ENCODE results near the gene SLC44A5.
"Not testable (repeated sequence)": the region's sequence is repeated elsewhere in the genome, so short reads cannot be mapped to it uniquely, and the experiment has no call there.

Gene SLC44A5

DNA sequence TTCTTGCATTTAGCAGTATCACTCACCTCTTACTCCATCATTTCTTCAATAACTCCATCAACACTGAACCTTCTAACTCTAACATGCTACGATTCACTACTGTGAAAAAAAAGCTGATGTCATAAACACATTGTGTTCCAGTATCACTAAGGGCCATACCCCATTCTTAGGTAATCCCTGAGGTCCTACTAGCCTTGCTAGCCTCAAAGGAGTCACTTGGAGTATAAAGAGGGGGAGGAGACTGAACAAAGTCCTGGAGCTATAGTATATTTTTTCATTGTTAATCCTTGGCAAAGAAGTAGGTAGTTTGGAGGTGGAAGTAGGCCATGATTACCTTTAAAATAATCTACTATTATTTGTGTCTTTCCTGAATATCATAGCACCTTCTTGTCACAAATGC, at the start of gene SLC44A5:
SLC44A5 (minus strand) TSS at position 101 of the 400 bp plus-strand sequence. CDS start 69,667 bp downstream, outside the sequence.
- DNase-seq (ENCODE audit: low read depth in 3 of 3): no peak

DNA sequence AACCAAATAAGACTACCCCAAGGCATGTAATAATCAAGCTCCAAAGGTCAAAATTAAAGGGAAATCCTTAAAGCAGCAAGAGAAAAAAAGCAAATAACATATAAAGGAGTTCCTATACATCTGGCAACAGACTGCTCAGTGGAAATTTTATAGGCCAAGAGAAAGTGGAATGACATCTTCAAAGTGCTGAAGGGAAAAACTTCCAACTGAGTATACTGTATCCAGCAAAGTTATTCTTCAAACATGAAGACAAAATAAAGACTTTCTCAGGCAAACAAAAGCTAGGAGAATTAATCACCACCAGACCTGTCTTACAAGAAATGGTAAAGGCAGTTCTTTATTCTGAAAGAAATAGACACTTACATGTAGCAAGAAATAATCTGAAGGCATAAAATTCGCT, 45.0 kb upstream of the SLC44A5 start:
- DNase-seq (ENCODE audit: low read depth in 3 of 3): no peak

DNA sequence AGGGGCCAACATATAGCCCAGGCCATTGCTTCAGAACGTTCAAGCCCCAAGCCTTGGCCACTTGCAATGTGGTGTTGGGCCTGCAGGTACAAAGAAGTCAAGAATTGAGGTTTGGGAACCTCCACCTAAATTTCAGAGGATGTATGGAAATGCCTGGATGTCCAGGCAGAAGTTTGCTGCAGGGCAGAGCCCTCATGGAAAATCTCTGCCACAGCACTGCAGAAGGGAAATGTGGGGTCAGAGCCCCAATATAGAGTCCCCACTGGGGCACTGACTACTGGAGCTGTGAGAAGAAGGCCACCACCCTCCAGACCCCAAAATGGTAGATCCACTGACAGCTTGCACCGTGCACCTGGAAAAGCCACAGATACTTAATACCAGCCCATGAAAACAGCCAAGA, 36.3 kb upstream of the SLC44A5 start:
- DNase-seq (ENCODE audit: low read depth in 3 of 3): not testable (repeated sequence)

DNA sequence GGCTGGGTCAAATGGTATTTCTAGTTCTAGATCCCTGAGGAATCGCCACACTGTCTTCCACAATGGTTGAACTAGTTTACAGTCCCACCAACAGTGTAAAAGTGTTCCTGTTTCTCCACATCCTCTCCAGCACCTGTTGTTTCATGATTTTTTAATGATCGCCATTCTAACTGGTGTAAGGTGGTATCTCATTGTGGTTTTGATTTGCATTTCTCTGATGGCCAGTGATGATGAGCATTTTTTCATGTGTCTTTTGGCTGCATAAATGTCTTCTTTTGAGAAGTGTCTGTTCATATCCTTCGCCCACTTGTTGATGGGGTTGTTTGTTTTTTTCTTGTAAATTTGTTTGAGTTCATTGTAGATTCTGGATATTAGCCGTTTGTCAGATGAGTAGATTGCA, 34.2 kb upstream of the SLC44A5 start:
- DNase-seq (ENCODE audit: low read depth in 3 of 3): not testable (repeated sequence)

DNA sequence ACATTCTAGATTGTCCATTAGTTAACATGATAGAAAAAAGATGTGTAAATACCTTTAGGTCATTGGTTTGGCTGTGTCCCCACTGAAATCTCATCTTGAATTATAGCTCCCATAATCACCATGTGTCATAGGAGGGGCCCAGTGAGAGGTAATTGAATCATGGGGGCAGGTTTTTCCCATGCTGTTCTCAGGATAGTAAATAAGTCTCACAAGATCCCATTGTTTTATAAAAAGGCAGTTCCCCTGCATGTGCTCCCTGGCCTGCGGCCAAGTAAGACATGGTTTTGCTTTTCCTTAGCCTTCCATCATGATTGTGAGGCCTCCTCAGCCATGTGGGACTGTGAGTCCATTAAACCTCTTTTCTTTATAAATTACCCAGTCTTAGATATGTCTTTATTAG, 32.5 kb upstream of the SLC44A5 start:
- DNase-seq (ENCODE audit: low read depth in 3 of 3): no peak

DNA sequence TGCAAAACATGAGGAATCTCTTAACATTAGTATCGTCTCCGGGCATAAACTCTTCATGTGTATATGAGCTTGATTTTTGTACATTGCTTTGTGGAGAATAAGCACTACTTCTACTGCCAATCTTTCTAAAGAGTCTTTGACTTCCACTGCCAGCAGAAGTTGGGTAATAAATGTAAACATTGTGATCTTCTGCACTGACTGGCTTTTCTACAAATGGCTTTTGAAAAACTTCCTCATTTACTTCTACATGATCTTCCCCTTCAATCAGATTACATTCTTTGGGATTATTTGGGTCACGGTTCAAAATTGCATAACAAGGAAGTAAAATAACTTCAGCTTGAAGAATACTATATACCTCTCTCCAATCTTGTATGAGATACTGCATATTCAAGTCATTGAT, 30.4 kb upstream of the SLC44A5 start:
- DNase-seq (ENCODE audit: low read depth in 3 of 3): no peak

DNA sequence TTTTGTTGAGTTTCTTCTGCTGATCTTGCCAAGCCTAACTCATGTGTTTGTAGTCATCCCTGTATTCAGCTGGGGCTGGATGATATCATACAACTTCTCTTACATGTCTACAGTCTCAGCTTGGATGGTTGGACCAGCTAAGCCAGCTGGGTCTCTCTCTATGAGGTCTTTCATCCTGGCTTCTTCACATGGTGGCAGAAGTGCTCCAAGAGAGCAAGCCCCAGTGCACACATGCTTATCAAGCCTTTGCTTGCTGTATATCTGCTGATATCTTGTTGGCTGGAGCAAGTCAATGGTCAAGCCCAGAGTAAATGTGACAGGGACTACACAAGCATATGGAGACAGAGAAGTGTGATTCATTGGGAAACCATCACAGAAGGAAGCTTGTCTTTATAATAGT, 29.2 kb upstream of the SLC44A5 start:
- DNase-seq (ENCODE audit: low read depth in 3 of 3): no peak

DNA sequence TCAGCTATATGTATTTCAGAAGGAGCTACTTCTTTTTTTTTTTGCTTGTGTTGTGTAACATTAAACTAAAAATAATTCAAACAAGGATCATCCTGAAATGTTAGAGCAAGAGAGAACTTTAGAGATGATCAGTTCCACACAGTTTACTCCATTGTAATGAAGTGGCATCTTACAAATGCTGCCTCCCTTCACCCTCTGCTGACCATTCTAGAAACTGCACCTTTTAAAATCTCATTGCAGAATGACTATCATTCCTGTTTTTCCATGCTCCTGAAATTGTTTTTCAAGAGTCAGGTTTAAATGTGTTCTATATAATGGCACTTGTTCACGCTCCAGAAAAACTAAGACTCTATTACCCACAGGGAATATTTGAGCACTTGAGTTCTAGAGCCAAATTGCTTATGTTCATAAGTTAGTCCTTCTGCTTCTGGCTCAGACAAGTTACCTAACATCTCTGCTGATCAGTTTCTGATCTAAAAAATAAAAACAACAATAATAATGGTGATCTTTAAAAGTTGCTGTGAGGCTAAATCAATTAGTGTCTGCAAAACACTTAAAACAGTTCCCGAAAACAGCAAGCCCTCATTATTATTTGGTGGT, 21.5 kb upstream of the SLC44A5 start:
- DNase-seq (ENCODE audit: low read depth in 3 of 3): no peak

DNA sequence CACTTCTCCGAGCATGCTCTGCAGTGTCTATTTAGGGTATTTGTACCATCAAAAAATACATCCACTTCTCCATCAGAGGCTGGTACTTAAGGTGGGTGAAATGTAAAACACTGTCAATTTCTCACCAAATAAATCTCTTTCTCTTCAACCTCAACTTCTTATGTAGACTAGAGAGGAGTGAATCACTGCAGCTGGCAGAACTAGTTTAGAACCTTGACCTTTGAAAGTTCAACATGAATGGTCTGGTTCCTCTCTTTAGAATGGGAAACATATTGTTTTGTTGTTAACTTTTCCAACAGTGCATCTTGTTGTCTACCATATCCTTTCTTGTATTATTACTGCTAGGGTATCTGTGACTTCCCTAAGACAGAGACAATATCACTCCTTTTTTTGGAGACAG, 20.1 kb upstream of the SLC44A5 start:
- no peak for DNase-seq (ENCODE audit: low read depth in 3 of 3)

DNA sequence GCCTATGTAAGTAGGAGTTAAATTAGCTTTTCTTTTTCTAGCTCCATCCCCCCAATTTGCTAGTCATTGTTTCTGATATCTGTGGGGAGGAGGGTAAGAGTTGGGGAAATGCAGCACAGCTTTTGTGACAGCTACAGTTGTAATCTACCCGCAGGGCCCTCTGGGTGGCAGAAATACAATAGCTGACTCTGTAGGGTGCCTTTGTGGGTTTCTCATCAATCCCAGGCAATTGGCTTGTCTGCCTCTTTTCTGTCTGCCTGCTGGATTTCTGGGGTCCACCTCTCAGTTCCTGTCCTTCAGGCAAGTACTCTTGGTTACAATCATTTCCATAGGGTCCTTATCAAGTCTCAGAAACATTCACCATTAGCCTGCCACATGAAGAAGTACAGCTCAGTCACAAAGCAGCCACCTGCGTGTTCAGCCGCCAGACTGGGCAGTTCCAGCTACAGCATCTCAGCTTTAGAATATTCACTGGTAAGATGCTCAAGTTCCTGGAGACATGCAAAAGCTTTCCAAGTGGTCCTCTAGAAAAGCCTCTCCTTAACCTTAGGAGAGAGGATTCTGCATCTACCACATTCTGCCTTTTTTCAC, 19.2 kb upstream of the SLC44A5 start:
- no peak for DNase-seq (ENCODE audit: low read depth in 3 of 3)

DNA sequence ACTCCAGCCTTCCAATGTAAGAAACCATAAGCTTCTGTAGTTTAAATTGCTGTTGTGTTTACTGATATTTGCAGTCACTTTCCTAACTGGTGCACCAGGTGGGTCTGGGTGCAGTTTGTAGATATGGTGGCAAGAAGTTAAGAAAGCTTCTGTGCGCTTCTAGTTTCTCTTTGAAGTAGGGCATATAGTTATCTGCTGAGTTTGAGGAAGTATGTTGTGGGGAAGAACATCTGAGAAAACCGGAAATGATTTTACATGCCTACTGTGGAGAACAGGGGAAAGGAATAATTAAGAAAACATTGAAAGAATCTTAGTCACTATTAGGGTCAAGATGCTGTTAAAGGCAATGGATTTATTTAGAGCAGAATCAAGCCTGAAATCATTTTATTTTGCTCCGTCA, 14.9 kb upstream of the SLC44A5 start:
- no peak for DNase-seq (ENCODE audit: low read depth in 3 of 3)

DNA sequence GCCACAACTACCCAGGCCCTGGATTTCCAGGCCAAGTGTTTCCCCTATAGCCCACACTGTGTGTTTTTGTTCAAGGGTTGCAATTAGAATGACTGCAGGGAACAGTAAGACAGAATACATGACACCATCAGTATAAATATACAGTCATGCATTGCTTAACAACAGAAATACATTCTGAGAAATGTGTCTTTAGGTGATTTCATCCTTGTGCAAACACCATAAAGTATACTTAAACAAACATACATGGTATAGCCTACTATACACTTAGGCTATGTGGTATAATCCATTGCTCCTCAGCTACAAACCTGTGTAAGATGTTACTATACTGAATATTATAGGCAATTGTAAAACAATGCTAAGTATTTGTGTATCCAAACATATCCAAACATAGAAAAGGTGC, 7.5 kb upstream of the SLC44A5 start:
- DNase-seq (ENCODE audit: low read depth in 3 of 3): no peak

DNA sequence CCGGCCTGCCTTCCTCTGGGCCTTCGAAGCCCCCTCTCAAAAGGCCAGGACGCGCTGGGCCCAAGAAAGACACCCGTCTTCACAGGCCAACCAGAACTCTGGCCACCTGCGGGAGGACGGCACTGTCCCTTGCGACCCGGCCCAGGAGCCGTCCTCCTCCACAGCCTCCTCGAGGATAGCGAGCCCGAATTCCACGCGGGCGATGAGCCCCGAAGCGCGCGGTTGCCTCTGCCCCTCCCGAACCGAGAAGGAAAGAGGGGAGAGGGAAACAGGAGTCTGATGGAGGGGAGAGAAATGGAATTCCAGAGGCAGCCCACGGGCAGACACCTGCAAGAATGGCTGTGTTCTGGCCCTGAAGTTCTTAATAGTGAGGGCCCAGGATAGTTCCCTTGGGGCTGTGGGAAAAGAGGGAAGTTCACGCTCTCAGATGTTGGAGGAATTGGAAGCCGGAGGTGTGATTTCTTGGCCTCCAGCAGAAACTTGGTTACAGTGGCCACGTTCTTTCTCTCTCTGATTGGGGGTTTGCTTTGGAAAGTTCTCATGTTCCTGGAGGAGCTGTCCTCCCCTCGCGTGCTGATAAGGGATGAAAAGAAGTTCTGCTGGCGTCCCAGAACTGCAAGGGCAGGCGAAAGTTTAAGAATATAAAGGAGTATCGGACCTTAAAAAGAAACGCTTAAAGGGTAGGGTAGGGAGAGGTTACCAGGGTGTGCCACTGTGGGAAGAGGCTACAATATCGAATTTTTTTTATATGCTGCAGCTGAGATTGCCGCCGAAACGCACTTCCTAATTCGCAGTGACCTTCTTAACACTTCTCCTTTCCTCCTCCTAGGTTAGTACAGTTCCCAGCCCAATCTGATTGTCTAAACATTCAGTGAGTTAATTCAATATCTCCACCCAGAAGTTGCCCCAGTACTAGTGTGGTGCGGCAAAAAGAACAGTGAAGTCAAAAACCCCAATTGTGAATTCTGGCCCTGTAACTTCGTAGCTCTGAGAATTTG, 5.8 kb upstream of the SLC44A5 start:
- no peak for DNase-seq (ENCODE audit: low read depth in 3 of 3)

DNA sequence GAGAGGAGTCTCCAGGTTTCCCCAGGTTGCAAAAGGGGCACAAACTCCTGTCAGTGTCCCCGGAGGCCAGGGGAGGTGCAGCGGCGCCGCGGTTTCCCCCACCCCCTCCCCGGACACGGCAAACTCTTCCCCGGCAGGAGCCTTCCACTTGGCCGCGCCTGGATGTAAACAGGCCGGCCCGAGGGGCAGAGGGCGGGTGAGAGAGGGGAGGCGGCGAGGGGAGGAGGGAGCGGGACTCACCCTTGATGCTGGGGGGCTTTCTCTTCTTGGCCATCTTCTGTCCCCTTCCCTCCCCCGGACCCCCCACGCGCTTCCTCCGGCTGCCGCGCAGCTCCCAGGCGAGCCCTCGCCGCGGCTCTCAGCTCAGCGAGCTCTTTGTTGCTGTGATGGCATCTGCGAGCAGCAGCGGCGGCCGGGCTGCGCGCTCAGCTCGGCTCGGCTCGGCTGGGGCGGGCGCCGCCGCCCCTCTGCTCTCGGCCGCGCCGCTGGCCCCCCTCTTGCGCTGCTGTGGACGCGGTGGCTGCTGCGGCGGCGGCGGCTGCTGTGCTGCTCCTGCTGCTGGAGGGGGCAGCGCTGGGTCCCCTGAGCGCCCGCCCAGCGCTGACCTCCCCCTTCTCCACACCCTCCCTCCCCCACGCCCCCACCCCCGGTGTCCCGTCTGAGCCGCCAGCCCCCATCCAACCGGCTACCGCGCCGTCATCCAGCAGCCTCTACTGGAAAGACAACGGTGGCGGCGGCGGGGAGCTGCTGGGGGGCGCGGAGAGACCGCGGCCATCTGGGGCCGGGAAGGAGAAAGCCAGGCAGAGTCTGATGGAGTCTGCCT, 4.9 kb upstream of the SLC44A5 start:
- peak in 1 of 3 experiments; percentile 3 for DNase-seq (ENCODE audit: low read depth in 3 of 3)

DNA sequence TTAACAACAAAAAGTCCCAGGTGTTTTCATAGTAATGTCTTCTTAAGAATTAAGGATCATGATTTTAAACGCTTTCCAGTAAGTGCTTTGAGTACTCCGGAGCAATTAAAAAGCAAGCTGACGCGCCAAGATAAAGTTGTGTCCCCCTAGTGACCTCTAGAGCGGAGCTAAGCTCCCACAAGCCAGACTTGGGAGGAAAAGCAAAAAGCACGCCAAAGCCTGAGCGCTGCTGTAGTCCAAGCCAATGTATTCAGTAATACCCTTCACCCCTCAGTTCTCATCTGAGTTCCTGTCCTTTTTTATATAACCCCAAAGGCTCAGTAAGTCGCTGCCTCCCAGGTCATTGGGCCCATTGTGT, 3.5 kb upstream of the SLC44A5 start:
- DNase-seq (ENCODE audit: low read depth in 3 of 3): no peak

DNA sequence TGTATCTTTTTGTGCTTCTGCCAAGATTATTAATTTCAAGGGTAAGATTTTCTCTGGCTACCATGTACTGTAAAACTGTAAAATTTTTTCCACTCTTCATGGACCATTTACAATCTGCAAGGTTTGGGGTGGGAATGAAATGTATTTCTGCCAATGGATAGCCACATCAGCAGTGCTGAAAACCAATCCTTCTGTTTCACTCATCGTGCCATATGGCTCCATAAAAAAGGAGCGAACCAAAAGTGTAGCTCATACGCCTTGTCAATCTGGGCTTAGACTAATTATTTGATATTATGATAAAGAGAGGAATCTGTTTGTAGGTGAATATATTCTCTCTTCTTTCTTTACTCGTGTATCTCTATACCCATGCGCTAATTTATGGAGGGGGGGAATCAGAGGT, 3.0 kb upstream of the SLC44A5 start:
- no peak for DNase-seq (ENCODE audit: low read depth in 3 of 3)

DNA sequence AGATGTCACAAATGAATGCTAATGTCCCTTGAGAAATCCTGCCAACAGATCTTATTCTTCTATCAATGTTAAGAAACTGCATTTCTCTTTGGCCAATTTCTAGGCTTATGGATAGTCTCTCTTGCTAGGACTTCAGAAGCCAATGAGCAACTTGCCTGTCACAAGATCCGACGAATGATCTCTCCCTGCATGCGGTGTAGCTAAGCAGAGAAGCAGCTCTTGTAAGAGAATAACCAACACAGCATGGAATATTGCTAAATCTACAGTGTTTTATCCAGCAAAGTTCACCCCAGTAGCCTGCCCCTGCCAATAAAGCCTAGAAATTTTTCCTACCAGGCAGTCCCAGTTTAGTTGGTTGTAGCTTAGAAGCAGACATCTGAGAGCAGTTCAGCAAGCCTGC, 2.1 kb upstream of the SLC44A5 start:
- DNase-seq (ENCODE audit: low read depth in 3 of 3): no peak

DNA sequence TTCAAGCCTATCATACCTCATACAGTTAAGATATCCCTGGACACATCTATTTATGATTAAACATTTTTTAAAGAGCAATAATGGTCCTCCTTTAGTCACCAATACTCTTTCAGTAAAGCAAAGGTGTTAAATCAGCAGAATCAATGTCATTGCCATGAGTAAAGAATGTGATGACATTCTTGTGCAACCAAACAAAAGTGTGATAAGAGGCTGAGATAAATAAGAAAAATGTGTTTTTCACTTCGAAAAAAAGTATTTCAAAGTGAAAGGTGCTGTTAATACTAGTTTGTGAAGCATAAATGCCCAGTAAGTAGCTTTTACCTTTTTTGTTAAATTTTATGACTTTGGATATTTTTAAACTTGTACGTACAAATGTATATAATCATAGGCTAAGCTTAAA, 8.4 kb downstream of the SLC44A5 start:
- no peak for DNase-seq (ENCODE audit: low read depth in 3 of 3)

DNA sequence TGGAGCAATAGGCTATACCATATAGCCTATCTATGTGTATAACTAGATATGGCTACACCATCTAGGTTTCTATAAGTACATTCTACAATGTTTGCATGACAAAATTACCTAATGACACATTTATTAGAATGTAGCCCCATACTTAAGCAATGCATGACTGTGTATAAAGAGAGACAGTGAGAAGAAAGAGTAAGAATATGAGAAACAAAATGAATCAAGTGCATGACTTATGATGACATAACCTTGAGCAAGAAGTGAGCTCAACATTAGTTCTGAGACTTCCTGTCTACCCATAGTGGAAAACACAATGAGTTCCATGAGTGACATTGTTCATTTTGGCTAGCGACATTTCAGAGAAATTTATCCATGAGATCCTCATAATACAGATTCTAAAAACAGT, 10.1 kb downstream of the SLC44A5 start:
- no peak for DNase-seq (ENCODE audit: low read depth in 3 of 3)

DNA sequence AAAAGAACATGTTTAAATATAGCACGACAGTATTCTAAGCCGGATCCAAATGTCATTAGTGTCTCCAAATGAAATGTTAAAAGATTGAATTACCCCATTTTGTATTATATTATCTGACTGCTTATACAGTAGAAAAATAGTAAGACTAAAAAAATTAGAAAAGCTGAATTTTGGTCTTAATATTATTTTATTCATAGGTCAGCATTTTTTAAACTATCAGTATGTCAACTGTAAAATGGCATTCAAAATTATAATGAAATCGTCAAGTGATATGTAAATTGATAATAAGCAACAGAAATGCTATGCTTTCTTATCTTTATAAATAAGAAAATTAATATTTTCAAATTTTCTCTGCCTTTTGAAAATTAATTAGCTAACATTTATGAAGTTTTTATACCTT, 16.6 kb downstream of the SLC44A5 start:
- DNase-seq (ENCODE audit: low read depth in 3 of 3): no peak

DNA sequence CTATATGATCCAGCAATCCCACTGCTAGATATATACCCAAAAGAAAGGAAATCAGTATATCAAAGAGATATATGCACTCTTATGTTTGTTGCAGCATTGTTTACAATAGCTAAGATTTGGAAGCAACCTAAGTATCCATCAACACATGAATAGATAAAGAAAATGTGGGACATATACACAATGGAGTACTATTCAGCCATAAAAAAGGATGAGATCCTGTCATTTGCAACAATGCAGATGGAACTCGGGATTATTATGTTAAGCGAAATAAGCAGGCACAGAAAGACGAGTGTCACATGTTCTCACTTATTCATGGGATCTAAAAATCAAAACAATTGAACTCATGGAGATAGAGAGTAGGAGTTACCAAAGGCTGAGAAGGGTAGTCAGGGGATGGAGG, 17.5 kb downstream of the SLC44A5 start:
- not testable (repeated sequence) for DNase-seq (ENCODE audit: low read depth in 3 of 3)

DNA sequence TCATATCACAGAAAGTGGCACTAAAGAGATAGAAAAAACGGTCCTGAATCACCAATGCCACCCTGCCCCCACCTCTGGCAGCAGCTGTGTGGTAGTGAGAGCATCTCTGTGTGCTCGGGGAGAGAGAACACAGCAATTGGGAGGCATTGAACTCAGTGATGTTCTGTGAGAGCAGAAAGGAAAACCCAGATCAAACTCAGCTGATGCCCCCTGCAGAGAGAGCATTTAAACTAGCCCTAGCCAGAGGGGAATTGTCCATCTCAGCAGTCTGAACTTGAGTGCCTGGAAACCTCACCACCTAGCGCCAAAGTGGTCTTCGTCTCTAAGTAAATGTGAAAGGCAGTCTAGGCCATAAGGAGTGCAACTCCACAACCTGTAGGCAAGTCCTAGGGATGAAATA, 21.3 kb downstream of the SLC44A5 start:
- DNase-seq (ENCODE audit: low read depth in 3 of 3): no peak

Data from stimulated activated CD4-positive, alpha-beta T cell treated with anti-CD3 and anti-CD28 coated beads, TNF-alpha, amount 100 ng/mL, for 4 hours (primary cell).